SK-N-SH (cell line): ENCODE results near the gene CTBP2. TPM values are rescaled to one million over a fixed set of nuclear protein-coding genes. Genes with fewer than 3 reads are reported as not detected.

Experiments used
- CTCF ChIA-PET: fragments of 300-600, 350-600 bp; formaldehyde crosslinking; extraction: SDS; loops from one replicate; lab custom pipeline; 2021; lab: Yijun Ruan, JAX
- POLR2A ChIA-PET: fragments of 350-600 bp; sonication (Branson Sonifier 250); formaldehyde crosslinking; extraction: SDS; loops from one replicate; lab custom pipeline; 2020; ENCODE audit warnings: antibody characterized with exemption, inconsistent platforms; lab: Yijun Ruan, JAX
- DNase-seq: peaks from one replicate; pipeline ENCODE4 v3.0.0; 2012
- H2AFZ ChIP-seq: fragments of 200-600 bp; sonication (generic); 2 replicates; pipeline ENCODE4 v1.8.1; 2016; ENCODE audit warnings: antibody characterized with exemption, mild to moderate bottlenecking, low read depth
- H3F3A ChIP-seq: fragments of 200-600 bp; sonication (generic); replicated peaks from 2 replicates; pipeline ENCODE3; 2016; ENCODE audit warnings: antibody characterized with exemption, mild to moderate bottlenecking; ENCODE audit not compliant: insufficient read depth
- H3K27ac ChIP-seq, 2 experiments: fragments of 200-500 bp in 1 of 2; fragments of 200-600 bp in 1 of 2; sonication (Bioruptor generic) in 1 of 2; sonication (generic), shearing (Covaris generic) in 1 of 2; 2 replicates each; pipeline versions ENCODE4 v1.5.1 to v1.6.1; 2014 to 2016; ENCODE audit warnings: low read depth in 2 of 2, inconsistent platforms in 1 of 2, low read length in 1 of 2, mild to moderate bottlenecking in 1 of 2, mixed read lengths in 1 of 2
- H3K27me3 ChIP-seq: fragments of 200-600 bp; sonication (generic), shearing (Covaris generic); 2 replicates; pipeline ENCODE4 v1.6.1; 2016; ENCODE audit warnings: mixed run types; ENCODE audit not compliant: insufficient read depth
- H3K36me3 ChIP-seq, 2 experiments: fragments of 200-500 bp in 1 of 2; fragments of 200-600 bp in 1 of 2; sonication (Bioruptor generic) in 1 of 2; sonication (generic) in 1 of 2; replicated peaks in 1 of 2; 2 replicates each; pipeline versions ENCODE3 to v1.5.1; 2014 to 2016; ENCODE audit warnings: low read length in 1 of 2, mild to moderate bottlenecking in 1 of 2; ENCODE audit not compliant: insufficient read depth in 2 of 2, control insufficient read depth in 1 of 2
- H3K4me1 ChIP-seq, 2 experiments: fragments of 200-500 bp in 1 of 2; fragments of 200-600 bp in 1 of 2; sonication (Bioruptor generic) in 1 of 2; sonication (generic), shearing (Covaris generic) in 1 of 2; 2 replicates each; pipeline versions ENCODE4 v1.5.1 to v1.6.1; 2014 to 2016; ENCODE audit warnings: low read depth in 1 of 2, low read length in 1 of 2, mixed run types in 1 of 2; ENCODE audit not compliant: insufficient read depth in 2 of 2, control insufficient read depth in 1 of 2
- H3K4me2 ChIP-seq: fragments of 200-600 bp; sonication (generic), shearing (Covaris generic); 2 replicates; pipeline ENCODE4 v1.6.1; 2017; ENCODE audit warnings: mixed run types
- H3K4me3 ChIP-seq, 2 experiments: fragments of 200-500 bp in 1 of 2; fragments of 200-600 bp in 1 of 2; sonication (Bioruptor generic) in 1 of 2; sonication (generic), shearing (Covaris generic) in 1 of 2; 2 replicates each; pipeline versions ENCODE4 v1.5.1 to v1.8.1; 2014 to 2016; ENCODE audit warnings: low read depth in 2 of 2, inconsistent platforms in 1 of 2, low read length in 1 of 2, mild to moderate bottlenecking in 1 of 2, mixed read lengths in 1 of 2, moderate library complexity in 1 of 2
- H3K79me2 ChIP-seq: fragments of 200-600 bp; sonication (generic); 2 replicates; pipeline ENCODE4 v1.8.1; 2017; ENCODE audit warnings: mild to moderate bottlenecking; ENCODE audit not compliant: insufficient read depth
- H3K9ac ChIP-seq: fragments of 200-600 bp; sonication (generic); 2 replicates; pipeline ENCODE4 v1.6.1; 2017; ENCODE audit warnings: mixed run types
- H3K9me2 ChIP-seq: fragments of 200-600 bp; sonication (generic); 2 replicates; pipeline ENCODE4 v1.6.1; 2017; ENCODE audit warnings: mixed run types
- H3K9me3 ChIP-seq: fragments of 200-600 bp; sonication (generic); 2 replicates; pipeline ENCODE4 v1.6.1; 2017; ENCODE audit warnings: mixed run types, mild to moderate bottlenecking, moderate library complexity
- H4K20me1 ChIP-seq: fragments of 200-600 bp; sonication (generic); 2 replicates; pipeline ENCODE4 v1.6.1; 2017; ENCODE audit warnings: mild to moderate bottlenecking, mixed run types; ENCODE audit not compliant: insufficient read depth
- CTCF ChIP-seq: fragments of 200-600 bp; sonication (generic); IDR thresholded peaks from 2 replicates; pipeline ENCODE4 v1.6.1; 2017; ENCODE audit warnings: antibody characterized with exemption, mild to moderate bottlenecking, moderate library complexity
- EZH2phosphoT487 ChIP-seq: fragments of 200-600 bp; sonication (generic); IDR thresholded peaks from 2 replicates; pipeline ENCODE4 v1.6.1; 2017; ENCODE audit warnings: low read depth, mixed run types, mild to moderate bottlenecking, antibody characterized with exemption, moderate library complexity, borderline replicate concordance
- MXI1 ChIP-seq: IDR thresholded peaks from 2 replicates; pipeline ENCODE4 v1.6.1; 2012; ENCODE audit warnings: mild to moderate bottlenecking, low read depth, low read length, improper control_type of control experiment
- POLR2AphosphoS5 ChIP-seq: IDR thresholded peaks from 2 replicates; pipeline ENCODE4 v1.6.1; 2012; ENCODE audit warnings: low read depth, low read length
- REST ChIP-seq: IDR thresholded peaks from 2 replicates; pipeline ENCODE4 v1.6.1; 2012; ENCODE audit warnings: mild to moderate bottlenecking, low read depth, low read length, moderate library complexity
- RXRA ChIP-seq: IDR thresholded peaks from 2 replicates; pipeline ENCODE4 v1.4.0; 2012; ENCODE audit warnings: low read depth, mild to moderate bottlenecking, borderline replicate concordance
- SMC3 ChIP-seq: IDR thresholded peaks from 2 replicates; pipeline ENCODE4 v1.6.1; 2012; ENCODE audit warnings: low read depth, low read length, improper control_type of control experiment
- TAF1 ChIP-seq: IDR thresholded peaks from 2 replicates; pipeline ENCODE4 v1.6.1; 2012; ENCODE audit warnings: low read depth, mild to moderate bottlenecking, low read length, moderate library complexity, borderline replicate concordance
- TCF12 ChIP-seq: IDR thresholded peaks from 2 replicates; pipeline ENCODE4 v1.4.0; 2012
- USF1 ChIP-seq: IDR thresholded peaks from 2 replicates; pipeline ENCODE4 v1.4.0; 2012; ENCODE audit warnings: low read depth, borderline replicate concordance
- YY1 ChIP-seq: IDR thresholded peaks from 2 replicates; pipeline ENCODE4 v1.4.0; 2012; ENCODE audit warnings: low read depth, mild to moderate bottlenecking
- ZBTB33 ChIP-seq: IDR thresholded peaks from 2 replicates; pipeline ENCODE4 v1.4.0; 2012; ENCODE audit warnings: low read depth, borderline replicate concordance
- WGBS: methylation state at CpG from one replicate; pipeline ENCODE4 v1.1.6; 2017; ENCODE audit warnings: low lambda C conversion rate; 5-methylcytosine and 5-hydroxymethylcytosine counted together
- polyA plus RNA-seq, 3 experiments: library from polyadenylated mRNA; depleted of rRNA; stranded (reverse); fragments of >200 nt; gene quantifications; 2 replicates each; pipeline ENCODE4 v1.2.3, GENCODE V29; 2012

CTBP2 gene
- polyA plus RNA-seq, 1 of the 3 experiments (the other 2 are of a cell fraction): 69.7 TPM

- TF ChIP-seq EZH2phosphoT487 (no peak), TCF12 (no peak), SMC3 (no peak), POLR2AphosphoS5 (no peak), CTCF (no peak), YY1 (no peak)
These were observed 146.9 kb downstream of the CTBP2 start (continued) for GRCh38 chr10:125013529-125013872.

- no peaks in the 10 kb centered on the region for H3K9me2 ChIP-seq
- H3K27ac ChIP-seq: peak overlapping the region in 1 of 2 experiments; percentile 40; a peak in 1 of 4 replicates
- H4K20me1 ChIP-seq: peaks cover 93% of the 10 kb centered on the region
These were observed 147.4 kb downstream of the CTBP2 start for GRCh38 chr10:125012851-125013528.

GRCh38 chr10:125011926-125012705 is 148.2 kb downstream of the CTBP2 start:
- Histone ChIP-seq H3K4me2 (no peak overlapping the region), H3K4me1 (peaks cover 0 to 95% of the 10 kb centered on the region in 2 experiments; a peak in 2 of 4 replicates), H2AFZ (no peak overlapping the region), H3K27me3 (no peaks in the 10 kb centered on the region), H3K9ac (no peak overlapping the region), H3K9me3 (no peaks in the 10 kb centered on the region), H4K20me1 (peaks cover 93% of the 10 kb centered on the region), H3K36me3 (peaks cover 0 to 15% of the 10 kb centered on the region in 2 experiments), H3K4me3 (no peak overlapping the region), H3K79me2 (peaks cover 81% of the 10 kb centered on the region), H3K9me2 (no peaks in the 10 kb centered on the region), H3K27ac (peak overlapping the region in 1 of 2 experiments; percentile 47; a peak in 1 of 4 replicates), H3F3A (no peaks in the 10 kb centered on the region)
- ChIA-PET CTCF (interaction anchor here (1.3 to 2.7 kb wide), 4 partner anchors 21 to 50 kb away, joined by 3 to 14 read pairs (median 4); no protein-coding TSS in a partner anchor), POLR2A (no interaction called here)
- DNase-seq: no peak
- TF ChIP-seq SMC3 (no peak), MXI1 (no peak), TAF1 (no peak), ZBTB33 (no peak), REST (no peak), USF1 (no peak)
- WGBS: 93% methylated on average over 25 of the region's 27 CpGs

More at GRCh38 chr10:125012851-125013528, 147.4 kb downstream of the CTBP2 start:
- Histone ChIP-seq H3K79me2 (peaks cover 81% of the 10 kb centered on the region), H3K4me1 (peaks cover 0 to 95% of the 10 kb centered on the region in 2 experiments; a peak in 1 of 4 replicates), H3K27me3 (no peaks in the 10 kb centered on the region), H3K4me2 (no peak overlapping the region), H3F3A (no peaks in the 10 kb centered on the region), H3K4me3 (no peak overlapping the region), H3K9ac (no peak overlapping the region), H3K36me3 (peaks cover 0 to 20% of the 10 kb centered on the region in 2 experiments), H3K9me3 (no peaks in the 10 kb centered on the region), H2AFZ (no peak overlapping the region)
- ChIA-PET POLR2A (no interaction called here), CTCF (interaction anchor here (1.4 kb wide), 1 partner anchor 48 kb away, joined by 3 read pairs; no protein-coding TSS in a partner anchor)
- TF ChIP-seq RXRA (no peak), TAF1 (no peak)
- DNase-seq: no peak
- 91% methylated on average over 13 of the region's 15 CpGs for WGBS
